Mucosa of gallbladder (tissue), 1 donor: ENCODE data around the gene CCDC188. TPM values are rescaled to one million over a fixed set of nuclear protein-coding genes. Genes with fewer than 3 reads are reported as not detected.
A peak's percentile ranks its signal among the peaks of the same experiment; 100 is the strongest.

ENCODE experiments used
- DNase-seq: peaks from one replicate; pipeline ENCODE4 v3.0.0-alpha.2; 2020; ENCODE audit warnings: low spot score
- total RNA-seq: library from RNA; stranded (reverse); gene quantifications from one replicate; pipeline ENCODE4 v1.2.1, GENCODE V29; 2021
- donor health status: DM: no; HTN: no; CAD: no.

Gene CCDC188
- total RNA-seq, 1 donor from 2014 or later: 0.83 TPM

DNA sequence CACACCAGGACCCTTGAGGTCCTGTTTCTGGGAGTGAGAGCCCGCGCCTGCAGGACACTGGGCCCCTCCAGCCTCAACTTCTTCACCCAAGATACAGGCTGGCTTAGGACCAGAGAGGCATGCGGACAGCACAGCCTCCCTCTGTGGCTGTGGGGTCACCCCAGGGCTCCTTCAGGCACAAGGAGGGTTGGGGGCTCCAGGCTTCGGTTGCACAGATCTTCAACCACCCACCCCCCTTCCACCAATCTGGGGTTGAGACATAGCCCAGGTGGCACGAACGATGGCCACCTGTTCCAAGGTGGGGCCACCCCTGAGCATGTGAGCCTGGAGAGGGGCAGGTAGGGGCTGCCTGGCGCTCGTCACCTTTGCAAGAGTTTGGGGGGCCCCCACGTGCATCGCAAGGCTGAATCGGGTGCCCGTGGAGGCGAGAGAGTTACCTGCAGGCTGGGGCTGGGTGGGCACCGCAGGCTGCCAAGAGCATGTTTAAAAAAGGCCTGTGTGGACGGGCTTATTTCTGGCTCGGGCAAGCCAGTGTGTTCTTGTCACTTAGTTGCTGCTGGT lies 18.1 kb downstream of the CCDC188 start:
- DNase-seq: no peak

DNA sequence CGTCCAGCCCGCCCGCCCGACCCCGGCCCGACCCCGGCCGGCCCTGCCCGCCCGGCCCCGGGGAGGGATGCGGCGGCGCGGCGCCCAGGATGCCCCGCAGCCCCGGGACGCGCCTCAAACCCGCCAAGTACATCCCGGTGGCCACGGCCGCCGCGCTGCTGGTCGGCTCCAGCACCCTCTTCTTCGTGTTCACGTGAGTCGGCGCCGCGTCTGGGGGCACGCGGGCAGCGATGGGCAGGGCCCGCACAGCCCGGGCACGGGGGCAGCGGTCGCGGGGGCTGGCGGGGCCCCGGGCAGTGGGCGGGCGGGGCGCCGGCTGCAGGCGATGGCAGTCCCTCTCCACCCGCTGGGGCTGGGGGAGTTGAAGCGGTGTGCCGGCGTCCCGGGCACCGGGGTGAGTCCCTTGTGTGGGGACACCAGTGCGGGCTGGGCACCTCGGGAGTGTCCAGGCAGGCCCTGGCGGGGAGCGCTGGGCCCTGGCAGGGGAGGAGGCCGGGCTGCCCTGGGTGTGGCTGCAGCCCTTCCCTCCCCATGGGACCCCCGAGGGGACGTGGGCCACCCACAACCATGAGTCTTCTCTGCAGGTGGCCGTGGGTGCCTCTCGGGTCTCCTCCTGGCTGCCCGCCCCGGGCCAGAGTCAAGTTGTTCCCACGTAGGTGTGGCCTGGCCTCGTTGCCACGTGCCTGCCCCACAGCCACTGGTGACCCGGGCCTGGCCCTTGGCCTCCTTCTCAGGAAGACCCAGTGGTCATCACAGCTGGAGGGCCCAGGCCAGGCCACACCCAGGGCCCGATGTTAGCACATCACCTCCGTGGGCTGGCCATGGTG lies 18.8 kb downstream of the CCDC188 start:
- no peak for DNase-seq

DNA sequence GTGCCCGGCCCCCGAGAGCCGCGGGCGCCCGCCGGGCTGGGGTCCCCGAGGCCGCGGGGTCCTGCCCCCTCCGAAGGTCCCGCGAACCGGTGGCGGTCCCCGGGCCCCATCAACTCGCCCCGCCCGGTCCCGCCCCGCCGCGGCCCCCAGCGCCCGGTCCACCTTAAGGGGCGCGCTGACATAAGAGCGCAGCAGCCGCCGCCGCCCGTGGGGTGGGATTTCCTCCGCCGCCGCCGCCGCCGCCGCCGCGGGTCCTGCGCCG lies 19.3 kb downstream of the CCDC188 start, which contains the start of gene ZDHHC8:
Gene ZDHHC8, plus strand, starts transcription at position 208 of the 262 bp plus-strand sequence. CDS start 144 bp downstream, outside the sequence.
- no peak for DNase-seq

DNA sequence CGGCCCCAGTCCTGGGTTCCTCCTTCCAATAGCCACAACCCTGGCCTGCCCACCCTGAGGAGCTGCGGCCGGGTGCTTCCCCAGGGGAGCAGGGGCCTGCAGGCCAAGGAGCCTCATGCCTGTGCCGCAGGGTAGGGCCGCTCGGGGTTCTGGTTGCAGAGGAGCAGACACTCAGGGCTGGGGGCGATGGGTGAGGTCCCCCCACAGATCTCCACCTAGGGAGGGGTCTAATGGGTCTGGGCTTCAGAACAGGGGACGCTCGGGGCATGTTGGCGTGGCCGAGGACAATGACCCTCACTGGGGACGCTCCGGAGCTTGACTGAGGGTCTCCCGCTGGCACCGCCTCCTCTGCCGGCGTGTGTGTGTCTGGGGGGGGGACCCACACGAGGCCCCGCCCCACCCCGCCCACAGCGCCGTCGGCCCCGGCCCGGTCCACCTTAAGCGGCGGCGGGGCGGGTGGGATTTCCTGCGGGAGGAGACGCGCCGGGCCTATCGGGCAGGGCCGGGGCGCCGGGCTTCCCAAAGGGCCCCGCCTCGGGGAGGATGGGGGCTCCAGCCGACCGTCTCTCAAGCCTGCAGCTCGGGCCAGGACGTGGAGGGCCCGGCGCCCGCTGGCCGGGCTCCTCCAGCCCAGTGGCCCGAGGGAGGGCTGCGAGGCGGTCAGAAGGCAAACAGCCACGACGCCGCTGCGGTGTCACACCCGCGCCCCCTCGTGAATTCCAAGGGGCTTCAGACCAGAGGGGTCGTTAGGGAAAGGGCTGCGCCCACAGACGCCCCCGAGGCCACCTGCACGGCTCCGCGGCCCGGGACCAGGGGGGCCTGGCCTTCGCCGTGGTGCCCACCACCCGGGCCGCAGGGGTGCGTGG lies 19.9 kb downstream of the CCDC188 start:
- DNase-seq: peak; percentile 72

DNA sequence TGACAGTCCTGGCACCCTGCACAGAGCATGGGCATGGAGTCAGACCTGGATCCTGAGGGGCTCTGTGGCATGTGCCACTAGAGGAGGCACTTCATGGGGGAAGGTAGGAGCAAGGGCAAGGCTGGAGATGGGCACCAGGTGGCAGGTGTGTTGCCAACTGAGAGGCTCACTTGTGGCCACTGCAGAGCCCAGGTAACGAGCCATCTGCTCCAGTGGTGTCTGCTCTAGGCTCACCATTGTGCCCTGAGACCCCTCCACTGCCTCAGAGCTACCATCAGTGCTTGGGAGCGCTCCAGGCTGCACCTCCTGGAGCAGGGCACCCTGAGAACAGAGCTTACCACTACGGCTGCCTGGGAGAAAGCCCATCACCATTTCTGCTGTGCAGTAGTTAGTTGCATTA lies 20.5 kb downstream of the CCDC188 start:
- no peak for DNase-seq

DNA sequence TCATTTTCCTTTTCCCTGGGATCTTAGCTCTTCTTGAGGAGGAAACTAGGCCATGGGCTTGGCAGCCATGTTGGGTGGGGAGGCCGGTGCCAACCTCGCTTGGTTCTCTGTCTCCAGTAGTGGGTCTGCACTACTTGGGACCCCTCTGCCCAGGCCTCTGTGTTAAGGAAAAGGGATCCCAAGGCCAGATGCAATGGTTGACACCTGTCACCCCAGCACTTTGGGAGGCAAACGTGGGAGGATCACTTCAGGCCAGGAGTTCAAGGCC lies 21.2 kb downstream of the CCDC188 start:
- no peak for DNase-seq

DNA sequence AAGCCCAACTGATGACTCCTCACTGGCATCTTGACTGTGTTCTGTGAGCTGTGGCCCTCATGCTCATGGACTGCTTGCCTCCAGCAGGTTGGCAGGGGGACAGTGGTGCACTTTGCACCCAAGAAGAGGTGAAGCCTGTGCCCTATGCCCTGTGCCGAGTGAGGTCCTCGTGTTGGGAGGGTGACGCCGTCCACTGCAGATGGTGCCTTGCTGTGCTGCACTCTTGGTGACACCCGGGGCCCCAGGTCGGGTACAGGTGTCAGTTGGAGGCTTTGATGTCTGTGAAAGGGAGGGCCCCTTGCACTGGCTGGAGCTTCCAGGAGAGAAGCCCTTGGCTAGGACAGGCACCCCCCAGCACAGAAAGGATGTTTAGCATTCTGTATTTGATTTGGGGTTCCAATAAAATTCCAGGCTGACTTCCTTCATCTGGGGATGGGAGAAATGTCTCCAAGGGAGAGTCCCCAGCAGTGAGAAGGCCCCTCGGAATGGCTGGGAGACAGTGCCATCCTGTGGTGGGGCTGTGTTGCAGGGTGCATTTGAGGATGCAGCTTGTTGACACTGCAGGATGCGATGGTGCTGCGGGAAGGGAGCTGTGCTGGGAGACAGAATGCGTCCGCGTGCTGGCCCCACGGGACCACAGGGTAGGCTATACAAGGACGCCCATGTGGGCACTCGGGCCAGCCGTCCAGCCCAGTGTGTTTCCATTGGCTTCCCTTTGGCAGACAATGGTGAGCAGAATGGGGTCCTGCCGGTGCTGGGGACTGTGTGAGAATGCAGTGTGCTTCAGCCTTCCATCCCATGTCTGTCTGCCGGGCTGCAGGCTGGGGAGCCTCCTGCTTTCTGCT lies 21.7 kb downstream of the CCDC188 start:
- no peak for DNase-seq

DNA sequence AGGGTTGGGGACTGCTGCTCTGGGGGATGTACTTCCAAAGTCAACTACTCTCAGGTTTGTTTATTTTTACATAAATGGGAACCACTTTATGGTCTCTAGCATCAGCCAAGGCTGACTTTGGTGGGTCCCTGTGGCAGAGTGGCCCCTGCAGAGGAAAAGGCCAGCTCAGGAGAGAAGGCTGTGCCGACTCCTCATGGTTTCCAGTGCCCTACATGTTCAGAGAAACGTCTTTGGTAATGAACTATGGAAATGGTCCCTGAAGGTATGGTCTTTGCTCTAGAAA lies 22.3 kb downstream of the CCDC188 start:
- no peak for DNase-seq

DNA sequence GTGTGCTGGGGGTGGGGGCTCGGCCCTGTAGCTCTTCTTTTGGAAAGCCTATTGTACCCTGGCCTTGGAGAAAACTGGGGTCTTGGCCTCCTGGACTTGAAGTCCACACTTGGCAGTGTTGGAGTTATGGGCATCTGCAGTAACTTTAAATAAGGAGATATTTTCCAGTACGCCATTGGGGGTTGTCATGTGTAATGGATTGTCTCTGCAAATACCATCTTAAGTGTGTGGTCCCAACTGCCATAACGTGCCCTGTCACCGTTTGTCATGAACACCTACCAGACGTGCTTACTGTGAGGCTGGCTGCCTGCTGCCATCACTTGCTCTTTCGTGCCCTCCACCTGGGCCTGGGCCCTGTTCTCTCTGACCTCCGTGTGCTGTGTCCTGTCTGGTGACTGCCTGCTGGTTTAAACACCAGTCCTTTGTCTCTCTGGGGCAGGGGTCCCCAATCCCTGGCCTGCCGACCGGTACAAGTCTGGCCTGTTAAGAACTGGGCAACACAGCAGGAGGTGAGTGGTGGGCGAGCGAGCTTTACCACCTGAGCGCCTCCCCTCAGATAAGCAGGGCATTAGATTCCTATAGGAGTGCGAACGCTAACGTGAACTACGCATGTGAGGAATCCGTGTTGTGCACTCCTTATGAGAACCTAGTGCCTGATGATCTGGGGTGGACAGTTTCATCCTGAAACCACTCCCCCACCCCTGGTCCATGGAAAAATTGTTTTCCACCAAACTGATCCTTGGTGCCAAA lies 22.8 kb downstream of the CCDC188 start:
- no peak for DNase-seq

DNA sequence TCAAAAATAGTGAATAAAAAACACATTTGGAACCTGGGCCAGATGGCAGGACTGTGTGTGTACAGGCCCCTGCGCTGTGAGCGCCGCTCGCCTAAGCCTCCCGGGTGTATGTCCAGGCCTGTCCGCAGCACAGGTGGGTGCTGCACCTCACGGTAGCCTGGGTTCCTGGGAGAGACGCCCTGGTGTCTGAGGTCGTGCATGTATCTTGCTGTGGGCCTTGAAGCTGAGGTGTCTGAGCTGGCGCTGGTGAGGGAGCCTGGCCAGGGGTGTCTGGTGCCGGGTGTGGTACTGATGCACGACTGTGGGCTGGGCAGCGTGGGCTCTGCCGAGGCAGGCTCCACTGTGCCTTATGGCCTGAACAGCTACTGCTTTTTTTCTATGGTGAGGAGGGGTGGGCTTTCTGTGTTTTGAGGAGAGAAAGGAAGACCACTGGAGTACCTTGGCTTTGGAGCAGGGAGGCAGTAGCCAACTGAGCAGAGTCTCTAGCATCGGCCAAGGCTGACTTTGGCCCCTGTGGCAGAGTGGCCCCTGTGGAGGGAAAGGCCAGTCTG lies 23.5 kb downstream of the CCDC188 start:
- DNase-seq: no peak

DNA sequence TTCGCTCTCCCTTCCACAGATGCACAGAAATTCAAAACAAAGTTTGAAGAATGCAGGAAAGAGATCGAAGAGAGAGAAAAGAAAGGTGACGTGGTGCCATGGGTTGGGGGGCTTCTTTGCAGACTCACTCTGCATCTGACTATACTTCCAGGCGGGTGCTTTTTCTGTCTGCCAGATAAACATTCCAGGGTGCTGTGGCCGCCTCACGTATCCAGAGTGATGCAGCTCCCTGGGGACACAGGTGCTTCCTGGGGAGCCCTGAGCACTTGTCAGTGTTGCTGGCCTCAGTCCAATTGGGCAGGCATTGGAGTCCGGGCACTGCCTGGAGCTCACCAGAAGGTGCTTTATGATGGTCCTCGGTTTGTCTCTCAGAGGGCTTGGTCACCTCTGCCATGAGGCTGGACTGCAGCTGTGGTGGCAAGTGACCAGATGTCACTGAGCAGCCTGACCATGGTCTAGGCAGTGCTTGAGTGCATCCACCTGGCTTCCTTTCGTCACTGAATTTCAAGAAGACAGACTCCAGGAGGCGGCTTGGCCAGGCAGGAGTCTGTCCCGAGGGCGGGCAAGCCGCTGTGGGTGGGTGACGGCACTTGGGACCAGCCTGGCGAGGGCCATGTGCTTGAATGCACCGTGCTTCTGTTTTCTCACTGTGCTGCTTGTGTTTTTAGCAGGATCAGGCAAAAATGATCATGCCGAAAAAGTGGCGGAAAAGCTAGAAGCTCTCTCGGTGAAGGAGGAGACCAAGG lies 24.4 kb downstream of the CCDC188 start:
- DNase-seq: no peak

DNA sequence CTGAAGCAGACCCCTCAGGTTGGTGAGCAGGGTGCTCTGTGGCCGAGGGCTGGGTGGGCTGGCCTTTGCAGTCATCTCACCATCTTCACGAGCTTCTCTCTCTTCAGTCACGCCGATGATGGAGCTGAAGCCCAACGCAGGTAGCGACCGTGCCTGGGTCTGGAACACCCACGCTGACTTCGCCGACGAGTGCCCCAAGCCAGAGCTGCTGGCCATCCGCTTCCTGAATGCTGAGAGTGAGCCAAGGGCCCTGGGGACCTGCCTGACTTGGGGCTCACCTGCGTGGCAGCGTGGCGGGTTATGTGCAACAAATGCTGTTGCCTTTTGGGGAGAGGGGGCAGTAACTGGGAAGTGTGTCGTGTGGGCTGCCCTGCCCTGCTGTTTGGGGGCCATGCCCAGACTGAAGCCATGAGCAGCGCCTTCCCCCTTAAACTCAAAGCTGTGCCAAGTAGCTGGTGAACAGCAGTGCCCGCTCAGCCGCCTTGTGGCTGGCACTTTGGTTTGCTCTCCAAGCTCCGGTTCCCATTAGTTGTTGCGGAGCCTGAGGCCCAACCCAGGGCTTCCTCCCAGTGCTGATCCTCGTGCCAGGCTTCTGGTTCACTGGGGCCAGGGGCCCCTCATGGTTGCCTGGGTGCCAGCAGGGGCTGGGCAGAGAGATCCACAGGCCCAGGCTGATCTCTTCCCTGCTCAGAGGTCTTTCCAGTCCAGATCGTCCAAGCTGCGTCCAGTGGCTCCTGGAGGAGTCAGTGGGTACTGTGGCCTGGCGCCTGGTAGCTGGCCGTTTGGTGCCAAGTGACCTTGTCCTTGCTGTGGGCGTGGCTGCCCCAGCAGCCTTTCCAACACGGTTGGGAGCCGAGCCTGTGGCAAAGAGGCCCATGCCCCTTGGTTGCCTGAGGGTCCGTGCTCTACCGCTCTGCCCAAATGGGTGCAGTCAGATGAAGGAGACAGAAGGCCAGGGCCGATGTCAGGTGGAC lies 25.4 kb downstream of the CCDC188 start:
- no peak for DNase-seq

DNA sequence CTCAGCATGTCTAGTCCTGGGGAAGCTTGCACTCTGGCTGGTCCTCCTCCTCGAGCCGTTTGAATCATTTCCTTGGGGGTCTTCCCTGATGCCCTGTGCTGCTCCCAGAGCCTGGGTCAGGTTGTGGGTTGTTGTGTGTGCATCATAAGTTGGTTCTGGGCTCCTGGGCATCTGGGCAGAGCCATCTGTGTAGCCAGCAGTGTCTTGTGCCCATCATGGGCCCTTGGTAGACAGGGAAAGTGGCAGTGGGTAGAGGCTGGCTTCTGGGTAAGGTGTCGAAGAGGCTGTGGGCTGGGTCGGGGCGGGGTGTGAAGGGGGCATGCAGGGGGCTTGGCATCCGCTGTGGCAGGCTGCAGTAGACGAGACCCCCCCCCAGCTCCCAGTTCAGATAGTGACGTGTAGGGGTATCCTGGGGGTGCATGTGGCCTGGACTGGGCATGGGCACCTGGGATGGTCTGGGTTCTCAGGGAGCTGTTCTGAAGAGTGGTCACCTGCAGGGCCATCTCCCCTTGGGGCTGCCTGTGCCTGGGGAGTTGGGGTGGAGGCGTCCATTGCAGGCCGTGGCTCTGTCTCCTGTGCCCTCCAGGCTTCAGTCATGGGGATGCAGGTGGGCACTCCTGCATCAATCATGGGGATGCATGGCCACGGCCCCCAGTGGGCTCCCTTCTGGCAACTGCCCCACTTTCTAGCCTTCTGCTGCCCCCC lies 26.6 kb downstream of the CCDC188 start:
- no peak for DNase-seq

DNA sequence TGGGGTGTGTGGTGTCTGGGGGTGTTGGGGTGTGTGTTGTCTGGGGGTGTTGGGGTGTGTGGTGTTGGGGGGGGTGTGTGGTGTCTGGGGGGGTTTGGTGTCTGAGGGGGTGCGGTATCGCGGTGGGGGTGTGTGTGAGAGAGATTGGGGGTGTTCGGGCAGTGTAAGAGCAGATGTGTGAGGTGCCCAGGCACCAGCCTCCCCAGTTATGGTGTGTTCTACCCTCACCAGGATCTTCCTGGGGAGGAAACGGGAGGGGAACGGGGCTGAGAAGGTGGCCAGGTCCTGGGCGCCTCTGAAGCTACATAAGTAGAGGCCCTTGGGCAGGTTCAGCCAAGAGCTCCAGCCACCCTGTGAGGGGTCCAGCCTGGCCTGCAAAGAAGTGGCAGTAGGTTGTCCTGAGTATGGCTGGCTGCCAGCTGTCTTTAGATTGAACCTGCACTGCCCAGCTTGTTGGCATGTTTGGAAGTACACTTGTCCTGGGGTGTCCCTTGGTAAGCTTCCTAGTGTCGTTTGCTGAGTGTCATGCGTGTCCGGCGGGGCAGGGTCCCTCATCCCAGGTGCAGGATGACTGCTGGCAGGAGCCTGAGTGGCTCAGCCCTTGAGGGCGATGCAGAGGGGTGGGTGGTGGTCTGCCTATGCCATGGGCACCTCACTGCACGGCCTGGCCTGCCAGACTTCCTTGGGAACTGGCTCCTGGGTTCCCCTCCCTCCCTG lies 27.3 kb downstream of the CCDC188 start:
- no peak for DNase-seq

DNA sequence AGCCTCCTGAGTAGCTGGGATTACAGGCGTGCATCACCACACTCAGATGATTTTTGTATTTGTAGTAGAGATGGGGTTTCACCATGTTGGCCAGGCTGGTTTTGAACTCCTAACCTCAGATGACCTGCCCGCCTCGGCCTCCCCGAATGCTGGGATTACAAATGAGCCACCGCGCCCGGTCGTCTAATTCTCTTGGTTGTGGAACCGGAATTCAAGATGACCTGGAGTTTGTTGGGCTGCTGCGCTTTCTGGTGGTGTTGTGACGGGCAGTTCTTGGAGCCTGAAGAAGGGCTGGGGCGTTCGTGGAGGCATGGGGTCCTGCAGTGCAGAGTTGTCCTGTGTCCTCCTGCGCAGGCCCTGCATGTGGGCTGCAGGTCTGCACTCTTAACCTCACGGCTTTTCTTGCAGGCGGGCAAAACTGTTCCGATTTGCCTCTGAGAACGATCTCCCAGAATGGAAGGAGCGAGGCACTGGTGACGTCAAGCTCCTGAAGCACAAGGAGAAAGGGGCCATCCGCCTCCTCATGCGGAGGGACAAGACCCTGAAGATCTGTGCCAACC lies 28.9 kb downstream of the CCDC188 start:
- DNase-seq: no peak

DNA sequence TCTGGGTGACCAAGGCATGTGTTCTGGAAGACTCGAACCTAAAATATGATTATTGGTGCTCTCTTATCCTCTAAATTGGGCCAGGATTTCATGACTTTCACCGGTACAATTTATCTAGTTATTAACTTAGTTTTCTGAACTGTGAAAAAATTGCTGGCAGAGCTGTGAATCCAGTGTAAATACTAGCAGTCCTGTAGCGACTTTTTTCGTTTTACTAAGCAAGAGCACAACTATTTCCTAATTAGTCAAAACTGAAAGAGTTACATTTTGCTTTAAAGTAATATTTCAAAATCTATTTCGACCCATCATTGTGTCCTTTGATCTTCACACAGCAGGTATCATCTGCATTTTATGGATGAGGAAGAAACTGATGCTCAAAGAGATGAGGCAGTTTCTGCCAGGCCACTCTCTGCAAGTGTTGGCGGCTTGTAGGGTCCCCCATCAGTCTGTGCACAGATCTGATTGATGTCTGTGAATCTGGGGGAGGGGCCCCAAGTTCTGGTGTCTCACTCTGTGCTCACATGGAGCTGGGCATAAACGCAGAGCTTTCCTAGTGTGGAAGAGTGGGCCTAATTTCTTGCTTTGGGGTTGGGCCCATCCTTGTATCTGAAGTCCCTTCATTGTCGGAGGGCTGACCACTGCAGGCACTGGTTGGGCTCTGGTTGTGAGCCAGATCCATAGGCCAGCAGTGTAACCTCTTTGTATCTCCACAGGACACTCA lies 32.4 kb downstream of the CCDC188 start:
- no peak for DNase-seq
